ENCODE results near the gene MRM2.

The MRM2 gene

DNA sequence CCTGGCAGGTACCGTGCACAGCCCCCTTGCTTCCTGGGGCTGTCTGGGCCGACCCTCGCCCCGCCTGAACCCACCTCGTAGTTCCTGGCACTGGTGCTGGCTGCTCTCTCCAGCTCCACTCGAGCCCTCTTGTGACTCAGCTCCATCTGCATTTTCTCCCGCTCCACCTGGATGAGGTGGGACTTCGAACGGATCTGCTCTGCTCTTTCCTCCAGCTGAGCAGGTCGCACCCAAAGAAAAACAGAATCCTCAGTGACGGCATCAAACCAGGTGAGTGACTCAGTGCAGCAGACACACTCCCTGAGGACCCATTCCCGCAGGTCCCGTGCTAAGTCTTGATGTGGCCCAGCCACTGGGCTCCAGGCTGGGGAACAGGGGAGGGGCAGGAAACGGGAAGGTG, 16.7 kb downstream of the MRM2 start:
- Mint-ChIP-seq H3K36me3 (peaks cover 59% of the 10 kb centered on the region), H3K9me3 (no peaks in the 10 kb centered on the region), H3K4me1 (peaks cover 26% of the 10 kb centered on the region), H3K27ac (no peak overlapping the region), H3K4me3 (no peak overlapping the region)
- ATAC-seq, result no peak
- no peak for DNase-seq (ENCODE audit: low spot score in 2 of 2)

DNA sequence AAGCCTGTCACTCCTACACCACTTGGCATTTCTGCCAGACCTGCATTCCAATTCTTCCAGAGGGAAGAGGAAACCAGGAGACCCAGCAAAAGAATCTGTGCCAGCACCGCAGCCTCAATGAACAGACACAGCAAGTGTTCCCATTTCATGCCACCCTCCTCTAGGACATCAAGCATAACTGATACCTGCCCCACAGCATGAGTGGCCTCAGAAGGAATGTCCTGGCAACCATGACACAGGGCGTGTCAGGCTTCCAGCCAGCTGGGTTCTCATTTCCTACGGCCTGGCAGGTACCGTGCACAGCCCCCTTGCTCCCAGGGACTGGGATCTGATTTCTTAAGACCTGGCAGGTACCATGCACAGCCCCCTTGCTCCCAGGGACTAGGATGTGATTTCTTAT, 17.1 kb downstream of the MRM2 start:
- DNase-seq (ENCODE audit: low spot score in 2 of 2), result no peak
- no peak overlapping the region for H3K4me3 Mint-ChIP-seq
- H3K9me3 Mint-ChIP-seq, result no peaks in the 10 kb centered on the region
- peaks cover 55% of the 10 kb centered on the region for H3K36me3 Mint-ChIP-seq
- peaks cover 22% of the 10 kb centered on the region for H3K4me1 Mint-ChIP-seq
- H3K27ac Mint-ChIP-seq, result no peak overlapping the region
- ATAC-seq, result no peak

- no peak for DNase-seq (ENCODE audit: low spot score in 2 of 2)
- ATAC-seq, result no peak
- H3K4me3 Mint-ChIP-seq, result no peak overlapping the region
- H3K9me3 Mint-ChIP-seq, result no peaks in the 10 kb centered on the region
- H3K27ac Mint-ChIP-seq, result peak overlapping the region; percentile 58
- H3K36me3 Mint-ChIP-seq, result peaks cover 51% of the 10 kb centered on the region
- H3K4me1 Mint-ChIP-seq, result peaks cover 17% of the 10 kb centered on the region
These were observed 17.5 kb downstream of the MRM2 start for GRCh38 chr7:2224491-2224928.

DNA sequence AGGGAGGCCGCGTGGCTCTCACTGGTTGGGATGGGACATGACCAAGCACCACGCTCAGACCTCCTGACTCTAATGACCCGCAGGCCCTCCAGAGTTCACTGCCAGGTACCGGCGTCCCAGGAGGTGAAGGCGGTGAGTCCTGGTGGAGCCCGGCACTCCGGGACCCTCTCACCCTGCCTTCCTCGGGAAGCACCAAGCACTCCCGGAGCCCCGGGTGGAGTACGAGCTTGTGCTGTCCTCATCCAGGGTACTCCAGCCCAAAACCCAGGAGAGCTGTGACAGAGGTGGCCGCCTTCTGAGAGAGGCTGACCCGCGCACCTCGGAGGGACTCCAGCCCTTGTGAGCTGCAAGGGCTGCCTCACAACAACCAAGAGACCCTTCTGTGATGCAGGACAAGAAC, 18.7 kb downstream of the MRM2 start:
- H3K4me3 Mint-ChIP-seq, result no peak overlapping the region
- peaks cover 42% of the 10 kb centered on the region for H3K36me3 Mint-ChIP-seq

GRCh38 chr7:2222516-2222915, 19.5 kb downstream of the MRM2 start:
- ATAC-seq (no peak), DNase-seq (ENCODE audit: low spot score in 2 of 2) (no peak)
- no peak overlapping the region for H3K27ac Mint-ChIP-seq
- peaks cover 10% of the 10 kb centered on the region for H3K4me1 Mint-ChIP-seq
- H3K9me3 Mint-ChIP-seq, result no peaks in the 10 kb centered on the region
- no peak overlapping the region for H3K4me3 Mint-ChIP-seq
- H3K36me3 Mint-ChIP-seq, result peaks cover 41% of the 10 kb centered on the region

More for the DNA sequence above, 18.7 kb downstream of the MRM2 start:
- Mint-ChIP-seq H3K27ac (no peak overlapping the region), H3K4me1 (peaks cover 15% of the 10 kb centered on the region), H3K9me3 (no peaks in the 10 kb centered on the region)
- ATAC-seq (no peak), DNase-seq (ENCODE audit: low spot score in 2 of 2) (no peak)

- no peak overlapping the region for H3K27ac Mint-ChIP-seq
- no peak overlapping the region for H3K4me3 Mint-ChIP-seq
- ATAC-seq (no peak), DNase-seq (ENCODE audit: low spot score in 2 of 2) (no peak)
- peaks cover 44% of the 10 kb centered on the region for H3K36me3 Mint-ChIP-seq
- H3K4me1 Mint-ChIP-seq, result peaks cover 14% of the 10 kb centered on the region
- H3K9me3 Mint-ChIP-seq, result no peaks in the 10 kb centered on the region
These were observed 21.1 kb downstream of the MRM2 start for GRCh38 chr7:2220954-2221353.

GRCh38 chr7:2220506-2220905, 21.5 kb downstream of the MRM2 start:
- ATAC-seq, result no peak
- Mint-ChIP-seq H3K4me1 (peaks cover 19% of the 10 kb centered on the region), H3K9me3 (no peaks in the 10 kb centered on the region), H3K4me3 (no peak overlapping the region), H3K36me3 (peaks cover 46% of the 10 kb centered on the region), H3K27ac (no peak overlapping the region)
- DNase-seq (ENCODE audit: low spot score in 2 of 2), result no peak

DNA sequence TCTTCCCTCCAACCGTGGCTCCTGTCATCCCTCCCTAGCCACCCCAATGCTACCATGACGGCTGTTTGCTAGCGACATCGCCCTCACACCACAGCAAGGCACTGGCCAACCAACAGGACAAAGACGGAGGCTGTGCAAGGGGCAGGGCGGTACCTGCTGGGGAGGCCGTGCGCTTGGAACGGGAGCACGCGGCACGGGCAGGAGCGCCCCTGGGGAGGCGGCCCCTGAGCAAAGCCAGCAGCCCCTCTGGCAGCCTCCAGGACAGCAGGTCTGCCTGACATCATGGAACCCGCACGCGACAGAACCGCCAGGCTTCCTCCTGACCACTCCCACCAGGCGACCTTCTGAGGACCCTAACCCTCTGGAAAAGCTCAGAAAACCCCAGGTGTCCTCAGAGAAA, 22.0 kb downstream of the MRM2 start:
- no peak overlapping the region for H3K27ac Mint-ChIP-seq

DNA sequence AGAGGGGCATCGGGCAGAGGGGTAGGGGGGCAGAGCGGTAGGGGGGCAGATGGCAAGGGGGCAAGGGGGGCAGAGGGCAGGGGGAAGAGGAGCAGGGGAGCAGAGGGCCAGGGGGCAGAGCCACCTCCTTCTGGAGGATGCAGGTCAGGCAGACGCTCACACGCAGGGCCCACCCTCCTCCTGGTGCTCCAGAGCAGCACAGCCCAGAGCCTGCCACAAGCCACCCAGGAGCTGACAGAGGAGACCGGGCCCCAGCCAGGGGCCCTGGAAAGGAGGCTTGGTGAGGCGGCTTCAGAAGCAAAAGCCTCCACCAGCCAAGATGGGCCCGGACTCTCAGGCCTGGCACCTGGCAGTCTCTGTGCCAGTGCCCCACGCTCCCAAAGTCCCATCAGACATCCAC, 22.4 kb downstream of the MRM2 start:
- H3K9me3 Mint-ChIP-seq, result no peaks in the 10 kb centered on the region
- H3K4me1 Mint-ChIP-seq, result peaks cover 25% of the 10 kb centered on the region
- DNase-seq (ENCODE audit: low spot score in 2 of 2) (no peak), ATAC-seq (no peak)
- no peak overlapping the region for H3K27ac Mint-ChIP-seq
- no peak overlapping the region for H3K4me3 Mint-ChIP-seq
- peaks cover 55% of the 10 kb centered on the region for H3K36me3 Mint-ChIP-seq

More for the DNA sequence above, 22.0 kb downstream of the MRM2 start:
- Mint-ChIP-seq H3K4me3 (no peak overlapping the region), H3K9me3 (no peaks in the 10 kb centered on the region), H3K4me1 (peaks cover 22% of the 10 kb centered on the region), H3K36me3 (peaks cover 50% of the 10 kb centered on the region)
- no peak for ATAC-seq
- DNase-seq (ENCODE audit: low spot score in 2 of 2), result no peak

- H3K36me3 Mint-ChIP-seq, result peaks cover 56% of the 10 kb centered on the region
- DNase-seq (ENCODE audit: low spot score in 2 of 2) (no peak), ATAC-seq (no peak)
- peaks cover 26% of the 10 kb centered on the region for H3K4me1 Mint-ChIP-seq
- H3K9me3 Mint-ChIP-seq, result no peaks in the 10 kb centered on the region
- H3K27ac Mint-ChIP-seq, result no peak overlapping the region
- no peak overlapping the region for H3K4me3 Mint-ChIP-seq
These were observed 22.9 kb downstream of the MRM2 start for GRCh38 chr7:2219136-2219535.

- H3K36me3 Mint-ChIP-seq, result peaks cover 57% of the 10 kb centered on the region
These were observed 23.6 kb downstream of the MRM2 start for GRCh38 chr7:2218444-2218785.

GRCh38 chr7:2217716-2218443, 24.1 kb downstream of the MRM2 start:
- Mint-ChIP-seq H3K9me3 (no peaks in the 10 kb centered on the region), H3K36me3 (peaks cover 60% of the 10 kb centered on the region), H3K4me3 (no peak overlapping the region), H3K27ac (no peak overlapping the region), H3K4me1 (peaks cover 30% of the 10 kb centered on the region)
- DNase-seq (ENCODE audit: low spot score in 2 of 2) (no peak), ATAC-seq (no peak)

More at GRCh38 chr7:2218444-2218785, 23.6 kb downstream of the MRM2 start:
- Mint-ChIP-seq H3K4me3 (no peak overlapping the region), H3K9me3 (no peaks in the 10 kb centered on the region), H3K4me1 (peaks cover 30% of the 10 kb centered on the region), H3K27ac (no peak overlapping the region)
- ATAC-seq, result no peak
- DNase-seq (ENCODE audit: low spot score in 2 of 2), result no peak

DNA sequence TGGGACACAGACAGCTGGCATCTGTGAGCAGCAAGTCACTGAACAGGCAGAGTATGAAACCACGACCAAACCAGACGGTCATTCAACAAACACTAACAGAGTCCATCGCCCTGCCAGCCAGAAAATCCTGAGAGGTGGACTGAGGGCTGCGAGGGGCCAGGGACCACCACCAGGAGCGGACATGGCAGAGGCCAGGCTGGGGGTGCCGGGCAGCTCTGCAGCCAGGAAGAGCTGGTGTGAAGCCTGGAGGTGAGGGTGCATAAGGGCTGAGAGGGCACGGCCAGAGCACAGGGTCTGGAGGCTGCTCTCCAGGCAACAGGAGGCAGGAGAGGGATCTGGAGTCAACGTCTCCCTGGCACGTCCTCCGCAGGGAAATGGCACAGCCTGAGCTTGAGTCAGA, 24.8 kb downstream of the MRM2 start:
- peaks cover 31% of the 10 kb centered on the region for H3K4me1 Mint-ChIP-seq
- H3K4me3 Mint-ChIP-seq, result no peak overlapping the region
- H3K27ac Mint-ChIP-seq, result no peak overlapping the region
- H3K9me3 Mint-ChIP-seq, result no peaks in the 10 kb centered on the region
- DNase-seq (ENCODE audit: low spot score in 2 of 2) (no peak), ATAC-seq (no peak)
- peaks cover 58% of the 10 kb centered on the region for H3K36me3 Mint-ChIP-seq

- peaks cover 60% of the 10 kb centered on the region for H3K36me3 Mint-ChIP-seq
- peak overlapping the region; percentile 83 for H3K27ac Mint-ChIP-seq
- H3K9me3 Mint-ChIP-seq, result no peaks in the 10 kb centered on the region
- peak overlapping the region; percentile 4 for H3K4me3 Mint-ChIP-seq
- peaks cover 31% of the 10 kb centered on the region for H3K4me1 Mint-ChIP-seq
- no peak for DNase-seq (ENCODE audit: low spot score in 2 of 2)
- ATAC-seq, result no peak
These were observed 26.2 kb downstream of the MRM2 start for GRCh38 chr7:2215851-2216250.

DNA sequence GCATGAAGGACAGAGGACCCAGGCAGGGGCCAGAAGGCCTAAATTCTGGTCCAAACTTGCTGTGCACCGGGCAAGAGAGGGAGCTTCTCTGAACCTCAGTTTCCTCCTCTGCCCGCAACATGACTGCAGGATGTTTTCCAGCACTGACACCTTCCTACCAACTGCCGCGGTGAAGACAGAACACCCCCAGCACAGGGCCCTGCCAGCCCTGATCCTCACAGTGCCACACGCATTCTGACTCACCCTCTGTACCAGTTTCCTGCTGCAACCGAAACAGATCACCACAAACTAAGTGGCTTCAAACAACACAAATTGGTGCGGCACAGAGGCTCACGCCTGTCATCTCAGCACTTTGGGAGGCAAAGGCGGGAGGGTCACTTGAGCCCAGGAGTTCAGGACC, 27.4 kb downstream of the MRM2 start:
- Mint-ChIP-seq H3K27ac (peak overlapping the region; percentile 82), H3K36me3 (peaks cover 60% of the 10 kb centered on the region), H3K9me3 (no peaks in the 10 kb centered on the region), H3K4me3 (no peak overlapping the region), H3K4me1 (peaks cover 31% of the 10 kb centered on the region)
- DNase-seq (ENCODE audit: low spot score in 2 of 2) (peak in 1 of 2 donors; percentile 17), ATAC-seq (peak; percentile 91)

DNA sequence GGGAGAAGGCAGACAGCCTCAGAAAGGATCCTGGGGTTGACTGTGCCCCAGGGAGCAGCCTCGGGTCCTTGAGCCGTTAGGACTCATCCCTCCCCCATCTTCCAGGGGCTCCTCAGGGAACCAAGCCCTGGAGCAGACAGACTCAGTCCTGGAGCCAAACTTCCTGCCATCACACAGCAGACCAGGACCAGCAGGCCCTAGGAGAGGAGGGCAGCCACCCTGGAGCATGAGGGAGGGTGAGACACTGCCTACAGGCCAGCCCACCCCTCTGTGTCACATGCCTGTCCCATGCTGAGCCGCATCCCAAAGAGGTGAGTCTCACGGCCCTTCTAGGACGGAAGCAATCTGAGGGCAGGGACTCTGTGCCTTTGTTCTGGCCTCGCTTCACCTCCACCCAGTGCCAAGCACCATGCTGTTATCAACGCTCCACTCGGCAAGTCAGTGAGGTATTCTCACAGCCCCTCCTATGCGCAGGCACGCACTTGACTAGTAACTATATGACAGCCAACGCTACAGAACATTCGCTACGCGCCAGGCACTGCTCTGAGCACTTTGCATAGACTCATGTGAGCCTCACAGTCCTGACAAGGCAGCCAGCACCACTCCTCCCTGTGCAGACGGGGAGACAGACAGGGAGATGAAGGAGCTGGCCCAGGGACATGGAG, 28.3 kb downstream of the MRM2 start:
- DNase-seq (ENCODE audit: low spot score in 2 of 2) (no peak), ATAC-seq (no peak)
- Mint-ChIP-seq H3K36me3 (peaks cover 66% of the 10 kb centered on the region), H3K4me3 (peak overlapping the region; percentile 15), H3K27ac (peak overlapping the region; percentile 82), H3K9me3 (no peaks in the 10 kb centered on the region), H3K4me1 (peaks cover 37% of the 10 kb centered on the region)
